DMS 273 (cell line): ENCODE measurements around the gene PURA.
"Not testable (repeated sequence)": the region's sequence is repeated elsewhere in the genome, so short reads cannot be mapped to it uniquely, and the experiment has no call there.

Experiments used
- DNase-seq: peaks from one replicate; lab custom pipeline; 2025; ENCODE audit not compliant: unreplicated experiment; lab: John Stamatoyannopoulos, UW

The PURA gene

DNA sequence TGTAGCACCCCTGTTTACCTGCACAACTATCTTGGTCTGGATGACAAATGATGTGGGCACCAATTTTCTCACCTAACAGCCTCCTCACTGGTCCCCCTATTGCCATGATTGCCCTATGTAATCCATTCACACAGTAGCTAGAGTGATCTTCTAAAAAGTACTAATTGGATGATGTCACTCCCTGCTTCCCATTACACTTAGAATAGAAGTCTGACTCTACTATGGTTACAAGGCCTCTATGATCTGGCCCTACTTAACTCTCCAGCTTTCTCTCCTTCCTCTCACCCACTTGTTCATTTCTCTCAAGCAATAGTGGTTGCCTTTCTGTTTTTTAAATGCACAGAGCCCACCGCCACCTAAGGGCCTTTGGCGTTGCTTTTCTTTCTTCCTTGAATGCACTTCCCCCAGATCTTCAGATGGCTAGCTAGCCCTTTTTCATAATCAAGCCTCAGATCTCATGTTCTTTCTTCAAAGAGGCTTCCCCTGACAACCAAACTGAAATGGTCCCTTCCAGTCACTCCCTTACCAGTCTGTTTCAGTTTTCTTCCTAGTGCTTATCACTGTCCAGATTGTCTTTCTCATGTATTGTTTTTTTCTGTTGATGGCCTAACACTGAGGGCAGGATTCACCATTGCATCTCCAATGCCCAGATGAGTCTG lies 20.5 kb downstream of the PURA start:
- DNase-seq, result no peak

DNA sequence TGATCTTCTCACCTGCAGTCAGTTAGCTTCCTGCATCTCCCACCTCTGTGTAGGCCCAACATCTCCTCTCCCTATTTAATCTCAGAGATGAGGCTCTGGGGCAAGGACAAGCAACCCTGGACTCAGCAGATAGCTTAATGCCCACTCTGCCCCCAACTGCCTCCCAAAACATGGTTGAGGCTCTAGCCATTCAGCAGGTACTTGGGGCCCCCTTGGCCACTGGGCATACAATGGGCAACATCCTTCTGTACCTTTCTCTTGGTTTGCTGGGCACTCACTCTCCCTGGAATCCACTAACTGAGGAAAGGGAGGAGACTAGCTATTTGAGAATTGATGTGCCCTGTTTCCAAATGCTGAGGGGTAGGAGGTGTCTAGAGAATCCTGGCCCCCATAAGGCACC lies 21.2 kb downstream of the PURA start:
- DNase-seq, result no peak

DNA sequence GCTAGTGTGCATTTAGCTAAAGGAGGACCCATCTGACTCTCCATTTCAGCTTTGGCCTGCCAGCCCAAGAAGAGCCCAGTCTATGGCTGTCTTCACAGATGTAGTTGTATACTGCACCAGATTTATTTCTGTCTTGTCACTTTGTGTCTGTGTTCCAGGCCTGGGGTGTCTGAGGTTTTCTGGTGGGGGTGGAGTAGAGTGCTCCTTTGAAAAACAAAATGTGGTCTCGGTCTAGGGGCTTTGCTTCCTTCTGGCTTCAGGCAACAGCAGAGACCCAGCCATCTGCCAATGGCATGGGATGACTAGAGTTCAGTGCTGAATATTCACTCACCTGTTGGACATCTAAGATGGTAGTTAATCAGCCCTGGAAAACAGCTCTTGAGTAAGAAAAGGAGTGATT lies 22.7 kb downstream of the PURA start:
- no peak for DNase-seq

DNA sequence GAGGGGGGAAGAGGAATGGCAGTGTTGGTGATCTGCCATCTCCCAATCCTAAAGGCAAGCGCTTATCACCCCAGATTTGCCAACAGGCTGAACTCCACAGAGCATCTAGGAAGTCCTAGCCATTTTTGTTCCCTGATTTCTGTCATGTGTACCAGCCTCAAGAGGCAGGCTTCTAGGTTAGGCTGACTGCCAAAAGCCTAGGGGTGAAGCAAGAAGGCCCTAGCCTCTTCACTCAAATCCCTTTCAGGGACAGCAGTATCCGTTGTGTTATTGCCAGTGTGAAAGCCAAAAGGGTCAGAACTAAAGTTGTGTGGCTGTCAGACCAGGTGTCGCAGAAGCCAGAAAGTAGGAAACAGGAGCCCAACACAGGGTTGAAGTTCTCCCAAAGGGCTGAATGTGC lies 26.5 kb downstream of the PURA start:
- peak; percentile 20 for DNase-seq

DNA sequence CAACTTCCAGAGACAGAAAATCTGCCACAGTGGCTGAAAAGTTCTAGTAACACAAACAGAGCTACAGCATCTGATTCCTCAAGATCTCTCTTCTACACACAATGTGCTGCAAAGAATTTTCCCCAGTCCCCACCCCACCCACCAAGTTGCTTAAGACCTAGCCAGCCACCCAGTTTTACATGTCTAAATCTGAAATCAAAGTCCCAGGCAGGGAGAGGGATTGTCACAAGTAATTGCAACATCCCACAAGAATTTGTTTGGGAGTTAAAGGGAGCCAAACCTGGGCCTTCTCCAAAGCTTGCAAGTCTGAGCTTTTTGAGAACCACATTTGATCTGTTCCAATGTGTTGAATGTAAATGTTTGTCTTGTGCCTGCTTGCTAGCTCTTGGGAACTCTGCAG lies 27.3 kb downstream of the PURA start:
- DNase-seq, result no peak

DNA sequence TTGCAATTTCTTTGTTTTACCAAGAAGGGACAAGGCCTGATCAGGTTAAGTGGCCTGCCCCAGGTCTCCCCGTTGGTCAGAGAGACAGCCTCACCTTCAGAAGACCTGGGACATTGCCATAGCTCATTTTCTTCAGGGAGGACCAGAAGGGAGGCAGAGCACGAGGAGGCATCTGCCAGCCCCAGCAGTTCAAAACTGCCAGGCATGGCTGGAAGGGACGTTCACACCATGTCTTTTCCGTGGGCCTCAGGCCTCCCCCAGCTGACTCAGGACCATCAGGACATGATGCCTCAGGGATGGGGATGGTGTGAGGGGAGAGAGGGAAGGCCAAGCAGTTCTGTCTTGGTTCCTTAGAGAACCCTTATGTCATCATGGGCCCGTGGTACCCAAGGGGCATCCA lies 28.3 kb downstream of the PURA start:
- no peak for DNase-seq

DNA sequence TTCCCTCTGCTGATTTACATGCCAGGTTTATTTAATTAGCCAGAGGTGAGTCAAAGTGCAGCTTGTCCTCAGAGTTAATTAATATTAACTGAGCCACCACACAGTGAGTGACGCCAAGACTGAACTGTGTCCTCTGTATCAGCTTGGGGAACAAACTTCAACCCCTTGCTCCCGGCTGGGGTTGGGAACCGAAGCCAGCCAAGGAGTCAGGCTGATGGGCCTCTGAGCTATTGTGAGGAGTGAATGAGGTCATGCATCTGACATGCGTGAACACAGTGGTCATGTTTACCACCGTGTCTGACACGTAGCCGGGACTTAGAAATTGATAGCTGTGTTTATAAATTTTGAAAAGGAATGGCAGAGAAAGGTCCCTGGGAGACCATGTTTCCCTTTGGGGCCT lies 28.9 kb downstream of the PURA start:
- DNase-seq, result no peak

DNA sequence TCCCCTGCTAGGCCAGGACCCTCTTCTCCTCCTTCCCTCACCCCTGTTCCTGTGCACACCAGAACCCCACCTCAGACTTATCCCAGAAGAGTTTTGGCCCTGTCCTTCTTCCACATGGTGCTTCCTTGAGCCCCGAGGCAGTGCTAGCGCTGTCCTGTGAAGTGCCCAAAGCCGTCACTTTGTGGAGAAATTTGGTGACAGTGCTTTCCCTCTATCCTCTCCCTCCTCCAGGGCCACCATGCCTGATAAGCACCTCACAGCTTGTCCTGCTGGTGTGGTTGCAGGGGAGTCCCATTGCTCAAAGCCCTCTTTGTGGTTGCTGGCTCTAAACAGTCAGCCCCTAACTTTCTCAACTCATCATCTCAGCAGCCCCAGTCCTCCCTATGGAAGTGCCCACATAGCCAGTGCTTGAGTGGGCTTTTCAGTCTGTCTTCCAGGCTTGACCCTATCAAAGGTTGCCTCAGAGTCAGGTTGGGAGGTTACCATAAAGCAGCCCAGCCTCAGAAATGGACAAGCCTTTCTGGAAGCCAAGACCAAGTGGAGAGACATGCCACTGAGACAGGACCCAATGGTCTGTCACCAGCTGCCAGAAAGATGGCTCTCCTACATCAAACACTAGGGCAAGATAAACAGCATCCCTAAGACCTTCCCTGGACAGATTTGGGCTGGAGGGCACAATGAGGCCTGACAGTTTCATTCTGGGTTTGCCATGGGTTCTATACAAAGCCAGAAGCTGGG lies 29.8 kb downstream of the PURA start:
- no peak for DNase-seq

DNA sequence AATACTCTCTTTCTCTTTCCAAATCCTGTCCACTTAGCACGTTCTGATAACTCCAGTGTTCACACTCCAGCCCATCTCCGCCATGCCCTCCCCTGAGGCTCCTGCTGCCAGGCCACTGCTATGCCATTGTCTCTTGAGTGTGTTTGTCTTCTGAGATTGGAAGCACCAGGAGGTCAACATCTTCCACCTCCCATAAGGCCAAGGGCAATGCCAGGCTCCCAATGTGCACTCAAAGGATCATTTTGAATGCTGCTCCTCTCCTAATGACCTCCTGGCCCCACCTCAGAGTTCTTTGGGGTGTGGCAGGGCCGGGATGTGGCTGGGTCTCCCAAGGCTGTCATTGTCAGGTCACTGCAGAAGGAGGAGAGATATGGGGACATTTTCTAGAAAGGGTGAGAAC lies 31.3 kb downstream of the PURA start:
- no peak for DNase-seq

DNA sequence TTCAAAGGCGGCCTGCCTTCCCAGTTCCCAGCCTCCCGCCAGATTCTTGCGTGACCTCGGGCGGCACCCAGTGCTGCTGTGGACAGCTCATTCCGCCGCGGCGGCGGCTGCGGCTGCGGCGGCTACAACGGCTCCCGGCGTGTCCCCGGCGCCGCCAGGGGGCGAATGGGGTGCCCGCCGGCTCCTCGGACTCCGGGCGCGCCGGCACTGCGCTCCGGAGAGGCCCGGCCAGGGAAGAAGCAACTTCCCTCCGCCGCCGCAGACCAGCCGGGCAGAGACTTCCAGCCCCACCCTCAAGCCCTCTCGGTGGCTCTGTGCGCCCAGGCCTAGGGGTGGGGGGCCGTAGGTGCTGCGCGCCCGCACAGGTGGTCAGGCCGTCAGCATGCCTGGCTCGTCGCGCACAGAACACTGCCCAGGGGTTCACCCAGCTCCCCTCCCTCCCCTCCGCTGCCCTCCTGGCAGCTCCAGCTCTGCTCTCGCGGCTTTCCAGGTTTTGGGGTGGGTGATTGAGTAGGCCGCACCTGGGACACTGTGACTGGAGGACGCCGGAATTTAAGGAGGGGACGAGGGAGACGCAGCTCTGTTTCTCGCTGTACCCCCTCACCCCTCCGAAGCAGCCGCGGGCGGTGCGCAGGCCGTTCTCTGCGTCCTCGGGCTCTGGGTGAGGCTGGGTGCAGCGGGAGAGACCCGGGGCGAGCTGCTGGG lies 32.1 kb downstream of the PURA start:
- DNase-seq, result peak; percentile 87

DNA sequence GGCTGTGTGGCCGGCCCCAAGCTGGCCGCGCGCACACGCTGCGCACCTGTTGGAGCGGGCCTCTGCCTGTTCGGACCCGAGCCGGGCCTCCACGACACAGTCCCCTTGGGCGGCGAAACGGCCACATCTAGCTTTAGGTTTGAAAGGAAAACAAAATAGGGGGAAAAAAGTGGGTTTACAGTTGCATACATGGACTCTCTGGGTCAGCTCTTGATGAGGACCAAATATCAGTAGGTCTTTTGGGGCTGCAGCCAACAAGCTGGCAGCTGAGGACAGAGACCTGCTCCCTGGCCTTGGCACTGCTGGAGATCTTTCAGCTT lies 32.6 kb downstream of the PURA start:
- DNase-seq, result no peak

DNA sequence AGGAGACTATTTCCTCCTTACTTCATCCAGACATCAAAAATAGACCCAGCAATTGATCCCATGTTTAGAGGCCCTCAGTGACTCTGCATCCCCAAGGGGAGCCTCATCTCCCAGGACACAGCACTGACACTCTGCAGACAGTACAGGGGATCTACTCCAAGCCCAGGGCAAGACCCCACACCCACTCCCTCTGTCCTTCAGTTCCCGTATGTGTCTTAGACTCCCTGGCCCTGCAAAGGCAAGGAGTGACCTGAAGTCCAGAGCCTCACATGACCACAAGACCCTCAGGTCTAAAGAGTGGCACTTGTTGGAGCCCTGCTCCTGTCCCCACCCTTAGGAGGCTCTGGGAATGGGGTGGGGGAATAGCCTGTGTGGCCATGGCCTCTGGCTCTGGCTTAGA lies 33.6 kb downstream of the PURA start:
- no peak for DNase-seq

DNA sequence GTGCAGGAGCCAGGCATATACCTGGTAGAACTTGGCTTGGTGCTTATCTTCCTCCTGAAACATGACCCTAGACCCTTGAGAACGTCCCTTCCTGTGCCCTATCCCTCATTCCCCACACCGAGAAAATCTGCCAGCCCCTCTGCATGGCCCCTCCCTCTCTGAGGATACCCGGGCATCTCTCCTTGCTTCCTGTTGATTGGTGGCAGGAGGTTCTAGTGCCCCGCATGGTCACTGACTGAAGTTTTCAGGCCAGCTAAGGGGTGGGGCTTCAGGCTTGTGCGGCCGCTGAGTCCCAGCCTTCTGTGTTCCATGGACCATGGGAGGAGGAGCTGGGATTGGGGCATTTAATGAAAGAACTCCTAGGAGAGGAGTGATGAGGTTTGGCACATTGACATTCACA lies 34.6 kb downstream of the PURA start:
- peak; percentile 39 for DNase-seq

DNA sequence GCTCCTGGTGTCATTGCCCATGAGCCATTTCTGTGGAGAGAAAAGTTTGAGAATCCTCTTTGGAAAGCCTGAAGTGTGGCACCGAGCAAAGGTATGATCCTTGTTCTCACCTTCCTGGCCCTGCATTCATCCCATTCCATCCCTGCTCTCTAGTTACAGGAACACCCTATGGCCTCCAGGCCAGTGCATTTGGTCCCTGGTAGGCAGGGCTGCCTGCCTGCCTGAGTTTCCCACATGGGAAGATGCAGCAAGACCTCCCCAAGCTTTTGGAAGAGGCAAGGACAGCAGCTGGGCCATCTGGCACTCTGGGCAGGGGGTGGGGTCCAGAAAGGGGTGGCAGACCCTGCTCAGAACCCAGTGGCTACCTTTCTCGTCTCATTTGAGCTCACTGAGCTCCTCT lies 36.3 kb downstream of the PURA start:
- DNase-seq, result peak; percentile 23

DNA sequence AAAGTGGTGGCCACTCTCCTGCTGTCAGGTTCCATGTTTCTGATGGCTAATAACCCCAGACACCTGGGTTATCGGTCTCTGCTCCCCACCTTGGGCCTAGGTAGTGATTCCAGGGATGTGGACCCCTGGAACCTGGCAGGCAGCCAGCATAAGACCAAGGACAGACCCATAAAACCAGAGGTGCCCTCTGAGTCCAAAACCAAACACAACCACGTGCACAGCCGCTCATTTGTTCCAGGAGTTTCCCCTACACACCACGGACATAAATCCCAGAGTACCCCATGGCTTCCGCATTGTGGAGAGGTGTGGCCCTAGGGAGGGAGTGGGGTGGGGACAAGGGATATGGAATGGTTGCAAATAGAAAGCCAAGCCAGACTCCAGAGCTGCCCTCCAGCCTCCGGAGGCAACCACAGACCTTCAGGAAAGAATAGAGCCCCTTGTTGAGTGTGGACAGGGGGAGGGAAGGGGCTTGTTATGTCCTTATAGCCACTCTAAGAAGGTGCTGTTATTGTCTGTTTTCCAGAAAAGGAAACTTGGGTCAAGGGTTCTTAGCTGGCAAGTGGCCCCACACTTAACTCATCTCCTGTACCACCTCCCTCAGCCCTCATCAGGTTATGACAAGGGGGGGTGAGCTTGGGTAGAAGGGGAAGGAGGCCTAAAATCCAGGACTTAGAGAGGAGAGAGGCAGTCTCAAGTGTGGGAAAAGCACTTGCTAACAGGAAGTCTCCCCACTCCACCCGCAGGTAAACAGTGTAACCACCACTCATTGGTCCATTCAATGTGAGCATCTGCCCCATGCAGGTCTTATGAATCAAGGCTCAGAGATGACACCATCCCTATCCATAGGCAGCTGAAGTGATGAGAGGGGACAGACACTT lies 37.5 kb downstream of the PURA start:
- DNase-seq, result no peak

DNA sequence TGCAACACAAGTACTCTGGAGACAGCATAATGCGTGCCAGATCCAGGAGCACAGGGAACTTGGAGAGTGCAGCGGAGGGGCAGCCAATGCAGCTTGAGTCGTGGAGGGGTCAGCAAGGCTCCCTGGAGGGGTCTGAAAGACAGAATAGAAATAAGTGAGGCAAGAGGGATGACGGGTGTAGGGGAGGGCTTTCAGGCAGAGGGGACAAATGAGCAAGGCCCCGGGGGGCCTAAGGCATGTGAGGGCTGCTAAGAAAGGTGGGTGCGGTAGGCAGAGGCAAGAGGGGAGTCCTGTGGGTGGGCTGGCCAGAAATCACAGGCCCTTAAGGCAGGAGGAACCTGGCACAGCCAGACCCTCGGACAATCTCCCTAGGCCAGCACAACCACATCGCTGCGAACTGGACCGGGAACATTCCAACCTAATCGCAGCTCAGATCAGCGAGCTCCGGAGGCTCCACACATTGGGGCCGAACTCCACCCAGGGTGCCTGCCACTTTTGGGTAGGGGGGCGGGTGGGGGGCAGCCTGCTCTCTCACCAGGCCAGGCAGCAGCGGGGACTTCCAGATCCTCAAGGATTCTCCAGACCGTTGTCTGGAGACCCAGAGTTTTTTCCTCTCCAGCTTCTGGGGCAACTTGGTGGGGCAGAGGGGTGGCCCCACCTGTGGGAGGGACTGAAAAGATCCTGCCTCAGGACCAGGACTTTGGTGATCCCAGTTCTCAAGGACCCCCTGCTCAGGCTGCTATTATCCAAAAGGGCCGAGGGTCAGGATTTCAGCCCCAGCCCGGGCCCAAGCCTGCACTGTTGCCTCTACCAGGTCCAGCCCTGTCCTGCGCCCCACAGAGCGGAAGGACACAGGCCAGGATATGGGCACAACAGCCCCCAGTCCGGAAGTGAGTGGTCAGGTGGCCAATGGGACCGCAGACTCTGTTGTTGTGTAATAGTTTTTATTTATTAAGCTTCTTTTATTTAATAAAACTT lies 38.4 kb downstream of the PURA start:
- no peak for DNase-seq

DNA sequence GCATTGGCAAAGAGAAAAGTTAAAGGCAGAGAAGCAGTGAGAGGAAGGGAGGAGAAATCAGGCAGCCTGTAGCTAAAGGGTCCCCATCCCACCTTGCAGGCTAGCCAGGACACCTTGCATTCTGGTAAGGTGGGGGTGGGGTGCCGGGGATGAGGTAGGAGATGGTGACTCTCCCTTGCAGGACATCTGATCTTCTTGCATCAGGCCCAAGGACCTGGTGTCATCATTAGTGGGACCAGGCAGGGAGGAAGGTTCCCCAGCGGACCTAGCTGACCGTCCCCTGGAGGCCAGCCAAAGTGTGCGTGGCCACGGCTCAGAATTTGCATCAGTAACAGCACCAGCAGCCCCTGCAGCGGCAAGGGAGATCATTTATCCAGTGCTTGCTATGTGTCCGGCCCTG lies 39.3 kb downstream of the PURA start:
- DNase-seq, result no peak

DNA sequence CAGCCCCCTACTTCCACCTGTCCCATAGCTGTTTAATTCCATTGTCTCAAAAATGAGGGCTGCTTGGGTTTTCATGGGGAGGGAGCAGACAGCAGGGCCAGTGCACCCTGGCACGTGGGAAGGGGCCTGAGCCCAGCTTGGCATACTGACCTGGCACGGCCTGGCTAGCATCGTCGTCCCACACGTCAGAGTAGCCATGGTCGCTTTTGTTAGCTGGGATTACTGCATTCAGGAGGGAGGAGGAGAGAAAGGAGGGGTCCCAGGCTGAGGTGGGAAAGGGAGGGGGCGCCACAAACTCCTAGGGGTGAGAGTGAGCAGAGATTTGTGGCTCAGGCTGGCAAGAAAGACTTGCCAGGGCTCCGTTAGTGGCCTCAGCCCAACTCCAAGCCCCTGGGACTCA lies 40.0 kb downstream of the PURA start:
- no peak for DNase-seq

DNA sequence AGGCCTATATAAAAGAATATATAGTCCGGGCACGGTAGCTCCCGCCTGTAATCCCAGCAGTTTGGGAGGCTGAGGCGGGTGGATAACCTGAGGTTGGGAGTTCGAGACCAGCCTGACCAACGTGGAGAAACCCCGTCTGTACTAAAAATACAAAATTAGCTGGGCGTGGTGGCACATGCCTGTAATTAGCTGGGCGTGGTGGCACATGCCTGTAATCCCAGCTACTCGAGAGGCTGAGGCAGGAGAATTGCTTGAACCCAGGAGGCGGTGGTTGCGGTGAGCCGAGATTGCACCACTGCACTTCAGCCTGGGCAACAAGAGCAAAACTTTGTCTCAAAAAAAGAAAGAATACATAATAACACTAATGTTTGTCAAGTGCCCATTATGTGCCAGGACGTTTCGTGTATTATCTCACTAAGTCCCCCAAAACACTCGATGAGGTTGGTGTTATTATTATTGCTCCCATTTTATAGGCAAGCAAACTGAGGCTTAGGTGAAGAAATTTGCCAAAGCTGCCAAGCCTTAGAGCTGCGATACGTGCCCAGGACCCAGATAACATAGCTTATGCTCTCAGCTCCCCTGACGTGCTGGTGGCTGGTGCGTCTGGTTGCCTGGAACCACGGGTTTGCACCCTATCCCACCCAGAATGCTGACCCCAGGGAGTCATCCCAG lies 40.9 kb downstream of the PURA start:
- DNase-seq, result not testable (repeated sequence)
